AG10803 (cell line): Measurements from ENCODE around the gene TDRD12.

ENCODE experiments used
- DNase-seq: peaks from one replicate; pipeline ENCODE4 v3.0.0; 2010; ENCODE audit warnings: low read depth
- H3K4me3 ChIP-seq: 2 replicates; pipeline ENCODE4 v1.5.1; 2011; ENCODE audit warnings: mild to moderate bottlenecking, low read length, control low read depth
- CTCF ChIP-seq: conservative IDR thresholded peaks from 2 replicates; pipeline ENCODE4 v1.5.1; 2011; ENCODE audit warnings: mild to moderate bottlenecking, low read length, control low read depth, inconsistent platforms

The TDRD12 gene

GRCh38 chr19:32868206-32868950, 148.8 kb downstream of the TDRD12 start:
- no peak for TF ChIP-seq CTCF
- no peak for DNase-seq
- H3K4me3 ChIP-seq: no peak overlapping the region

GRCh38 chr19:32869369-32869965, 149.9 kb downstream of the TDRD12 start, which contains the start of gene SLC7A9:
TSS of gene SLC7A9 (minus strand) at chr19:32869767. CDS start at chr19:32868534, 1,233 bp downstream.
- no peak within 1 kb of the TSS for H3K4me3 ChIP-seq
- TF ChIP-seq CTCF: no peak
- DNase-seq: no peak

GRCh38 chr19:32869966-32870573, 150.5 kb downstream of the TDRD12 start:
- DNase-seq: no peak
- H3K4me3 ChIP-seq: no peak overlapping the region
- no peak for TF ChIP-seq CTCF

- no peak for TF ChIP-seq CTCF
Observed at GRCh38 chr19:32870981-32871451, 151.4 kb downstream of the TDRD12 start.

GRCh38 chr19:32872391-32872790, 152.8 kb downstream of the TDRD12 start:
- no peak for DNase-seq
- no peak overlapping the region for H3K4me3 ChIP-seq
- TF ChIP-seq CTCF: no peak

More at GRCh38 chr19:32870981-32871451, 151.4 kb downstream of the TDRD12 start:
- no peak for DNase-seq
- H3K4me3 ChIP-seq: no peak overlapping the region

GRCh38 chr19:32873247-32873959, 153.8 kb downstream of the TDRD12 start:
- no peak for TF ChIP-seq CTCF
- no peak for DNase-seq
- H3K4me3 ChIP-seq: no peak overlapping the region
